Left colon (tissue), 2 donors: ENCODE measurements around the gene SIK2. TPM values are rescaled to one million over a fixed set of nuclear protein-coding genes. Genes with fewer than 3 reads are reported as not detected.
"Not testable (repeated sequence)": the region's sequence is repeated elsewhere in the genome, so short reads cannot be mapped to it uniquely, and the experiment has no call there.

Source experiments
- ATAC-seq: fragments of 200-7000 bp; cut with Tn5 transposase; one replicate; pipeline ENCODE4 v1.9.1; 2020; ENCODE audit warnings: mild to moderate bottlenecking, moderate library complexity
- DNase-seq, 2 donors: peaks; one replicate each; pipeline ENCODE4 v3.0.0-alpha.2; 2020
- intact Hi-C, 2 donors: fragments of 100-400 bp; cut with DNase I in 1 of 2; cut with micrococcal nuclease in 1 of 2; formaldehyde crosslinking; loops; one replicate each; pipeline versions ENCODE4 v1.11.2 to v1.14.0; 2022; cut with DNase I, micrococcal nuclease
- total RNA-seq, 2 donors: library from RNA; stranded (reverse); fragmentation: NEBNext Ultra II Directional; extraction: Animal tissue kit (Norgen Biotek cat#: 25700); gene quantifications; one replicate each; pipeline ENCODE4 v1.2.1, GENCODE V29; 2021
- donor health status: DM: no; HTN: no; CAD: no.
- donor health status: DM: yes; HTN: yes; CAD: no.

Gene SIK2
- total RNA-seq, 2 donors from 2014 or later, result 22.9 to 23.8 TPM

DNA sequence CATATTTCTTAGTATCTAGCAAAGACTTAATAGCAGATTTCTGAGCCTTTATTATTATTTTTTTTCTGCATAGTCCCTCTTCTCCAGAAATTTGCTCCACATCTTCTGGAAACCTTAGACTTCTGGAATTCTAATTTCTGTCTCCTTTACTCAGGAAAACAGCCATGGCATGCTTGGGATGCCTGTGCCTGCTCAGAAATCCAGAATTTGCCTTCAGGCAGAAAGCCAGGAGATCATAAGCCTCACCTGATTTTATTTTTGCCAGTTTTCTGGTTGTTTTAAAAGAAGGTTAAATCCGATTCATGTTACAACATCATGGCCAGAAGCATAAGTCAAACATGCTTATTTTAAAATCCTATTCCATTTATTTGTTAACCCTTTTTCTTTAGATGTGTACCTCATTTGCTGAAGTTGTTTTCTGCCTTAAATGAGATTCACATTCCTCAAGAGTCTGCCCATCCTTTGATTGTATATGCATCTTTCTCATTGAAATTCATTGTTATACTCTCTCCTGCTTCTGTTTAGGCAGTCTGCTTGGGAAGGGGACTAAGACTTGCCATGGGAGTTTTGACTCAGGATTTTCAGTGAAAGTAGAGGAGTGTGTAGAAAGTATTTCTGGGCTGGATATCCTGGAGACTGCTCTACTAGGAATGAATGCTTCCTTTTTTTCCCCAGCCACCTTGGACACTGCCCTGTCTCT lies 37.1 kb downstream of the SIK2 start:
- ATAC-seq (no peak), DNase-seq (no peak)
- intact Hi-C loops, result no loop called here

DNA sequence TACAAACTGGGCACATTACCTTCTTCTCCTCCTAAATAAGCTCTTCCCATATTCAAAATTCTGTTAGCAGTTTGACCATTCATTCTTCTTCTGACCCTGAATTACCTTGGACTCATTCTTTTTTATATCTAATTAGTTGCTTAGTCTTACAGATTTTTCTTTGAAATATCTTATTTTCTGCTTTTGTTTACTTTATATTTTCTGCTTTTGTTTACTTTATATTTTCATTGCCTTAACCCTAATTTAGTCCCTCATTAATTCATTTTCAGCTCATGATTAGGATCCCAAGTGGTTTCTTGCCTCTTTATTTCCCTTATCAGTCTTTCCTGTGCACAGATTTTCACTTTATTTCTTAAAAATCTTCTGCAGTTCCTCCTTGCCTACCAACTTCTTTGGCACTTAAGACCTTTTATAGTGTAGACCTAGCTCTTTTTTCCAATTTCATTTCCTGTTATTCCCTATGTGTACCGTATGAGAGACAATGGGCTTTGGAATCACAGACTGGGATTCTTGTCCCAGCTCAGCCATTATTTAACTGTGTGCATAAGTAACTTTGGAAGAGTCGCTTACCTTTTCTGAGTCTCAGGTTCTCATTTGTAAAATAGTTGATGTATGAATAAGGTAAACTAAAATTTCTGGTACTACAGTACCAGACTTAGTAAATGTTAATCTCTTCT lies 39.2 kb downstream of the SIK2 start:
- ATAC-seq, result peak; percentile 30
- no peak for DNase-seq
- intact Hi-C loops, result no loop called here

DNA sequence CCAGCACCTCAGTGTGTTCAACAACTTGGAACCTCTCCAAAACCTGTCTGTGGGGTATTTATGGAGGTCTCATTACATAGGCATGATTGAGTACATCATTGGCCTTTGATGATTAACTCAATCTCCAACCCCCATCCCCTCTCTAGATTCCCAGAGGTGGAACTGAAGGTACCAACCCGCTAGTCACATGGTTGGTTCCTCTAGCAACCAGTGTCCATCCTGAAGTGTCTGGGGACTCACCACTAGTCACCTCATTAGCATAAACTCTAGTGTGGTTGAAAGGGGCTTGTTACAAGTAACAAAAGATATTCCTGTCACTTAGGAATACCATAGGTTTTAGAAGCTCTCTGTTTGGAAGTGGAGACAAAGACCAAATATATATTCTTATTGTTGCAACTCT lies 40.3 kb downstream of the SIK2 start:
- DNase-seq, result no peak
- intact Hi-C loops, result no loop called here
- no peak for ATAC-seq

DNA sequence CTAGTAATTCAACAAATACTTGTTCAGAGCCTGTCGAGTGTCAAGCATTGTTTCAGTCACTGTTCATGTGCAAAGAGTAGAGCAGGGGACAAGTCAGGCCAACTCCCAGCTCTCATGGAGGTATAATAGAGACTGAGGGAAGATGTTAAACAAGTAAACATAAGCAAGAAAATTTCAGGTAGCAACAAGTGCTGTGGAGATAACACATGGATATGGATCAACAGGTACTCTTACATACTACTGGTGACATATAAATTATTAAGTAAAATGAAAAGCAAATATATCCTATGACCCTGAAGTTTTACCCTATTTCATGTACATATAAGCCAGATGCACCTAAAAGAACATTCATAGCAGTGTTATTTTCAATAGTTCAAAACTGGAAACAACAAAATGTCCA lies 42.7 kb downstream of the SIK2 start:
- intact Hi-C loops, result no loop called here
- ATAC-seq (no peak), DNase-seq (no peak)

DNA sequence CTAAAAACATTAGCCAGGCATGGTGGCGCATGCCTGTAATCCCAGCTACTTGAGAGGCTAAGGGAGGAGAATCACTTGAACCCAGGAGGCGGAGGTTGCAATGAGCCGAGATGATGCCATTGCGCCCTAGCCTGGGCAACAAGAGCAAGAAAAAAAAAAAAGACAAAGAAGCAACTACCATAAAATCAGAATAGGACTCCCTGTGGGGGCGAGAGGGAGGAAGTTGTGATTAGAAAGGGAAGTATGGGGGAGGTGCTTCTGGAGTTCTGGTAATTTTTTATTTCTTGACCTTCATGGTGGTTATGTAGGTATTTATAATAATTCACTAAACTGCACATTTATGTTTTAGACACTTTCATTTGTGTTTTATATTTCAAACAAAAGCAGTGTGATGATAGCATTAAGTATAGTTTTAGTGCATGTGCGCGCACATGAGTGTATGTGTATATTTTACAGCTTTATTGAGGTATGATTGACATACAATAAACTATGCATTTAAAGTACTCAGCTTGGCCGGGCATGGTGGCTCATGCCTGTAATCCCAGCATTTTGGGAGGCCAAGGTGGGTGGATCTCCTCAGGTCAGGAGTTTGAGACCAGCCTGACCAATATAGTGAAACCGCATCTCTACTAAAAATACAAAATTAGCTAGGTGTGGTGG lies 43.5 kb downstream of the SIK2 start:
- ATAC-seq (peak; percentile 96), DNase-seq (peak in 1 of 2 donors; percentile 25)
- intact Hi-C loops, result no loop called here

DNA sequence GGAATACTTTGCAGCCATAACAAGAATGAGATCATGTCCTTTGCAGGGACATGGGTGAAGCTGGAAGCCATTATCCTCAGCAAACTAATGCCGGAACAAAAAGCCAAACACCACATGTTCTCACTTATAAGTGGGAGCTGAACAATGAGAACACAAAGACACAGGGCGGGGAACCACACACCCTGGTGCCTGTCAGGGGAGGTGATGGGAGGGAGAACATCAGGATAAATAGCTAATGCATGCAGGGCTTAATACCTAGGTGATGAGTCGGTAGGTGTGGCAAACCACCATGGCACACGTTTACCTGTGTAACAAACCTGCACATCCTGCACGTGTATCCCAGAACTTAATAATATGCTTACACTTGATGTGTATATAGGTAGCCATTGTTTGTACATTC lies 49.1 kb downstream of the SIK2 start:
- DNase-seq, ATAC-seq, intact Hi-C loops: not testable (repeated sequence)

DNA sequence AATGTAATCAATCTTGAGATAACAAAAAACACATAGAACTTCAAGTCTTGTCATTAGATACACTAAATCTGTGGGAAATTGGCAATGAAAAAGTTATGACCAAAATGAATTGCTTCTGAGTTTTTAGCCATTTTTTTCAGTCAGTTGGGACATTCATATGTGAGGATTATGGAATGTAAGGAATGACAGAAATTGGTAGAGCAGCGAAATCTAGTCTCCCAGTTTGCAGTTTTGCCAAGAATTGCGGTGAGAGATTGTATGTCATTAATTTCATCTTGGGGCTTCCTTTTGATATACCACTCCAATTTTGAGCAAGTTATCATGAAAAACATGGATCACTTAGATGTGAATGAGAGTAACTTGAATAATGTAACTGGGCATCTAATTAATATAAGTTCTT lies 49.9 kb downstream of the SIK2 start:
- ATAC-seq, result no peak
- DNase-seq, result no peak
- intact Hi-C loops, result no loop called here

DNA sequence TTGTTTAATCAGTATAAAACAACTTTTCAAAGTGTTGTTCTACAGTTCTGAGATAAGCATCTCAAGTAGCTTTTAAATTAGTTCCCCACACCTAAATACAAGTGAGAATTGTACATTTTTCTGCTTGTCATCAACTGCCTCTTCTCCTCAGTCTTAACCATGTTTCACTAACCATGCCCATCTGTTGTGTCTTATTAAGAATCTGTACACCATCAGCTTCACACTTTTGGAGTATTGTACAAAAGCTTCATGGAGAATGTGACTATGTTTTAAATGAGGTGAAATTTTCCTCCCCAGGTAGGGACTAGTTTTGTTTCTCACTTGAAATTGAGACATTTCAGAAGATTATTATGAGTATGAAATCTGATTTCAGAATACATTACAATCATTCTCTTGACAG lies 52.4 kb downstream of the SIK2 start:
- intact Hi-C loops, result no loop called here
- DNase-seq (no peak), ATAC-seq (no peak)

DNA sequence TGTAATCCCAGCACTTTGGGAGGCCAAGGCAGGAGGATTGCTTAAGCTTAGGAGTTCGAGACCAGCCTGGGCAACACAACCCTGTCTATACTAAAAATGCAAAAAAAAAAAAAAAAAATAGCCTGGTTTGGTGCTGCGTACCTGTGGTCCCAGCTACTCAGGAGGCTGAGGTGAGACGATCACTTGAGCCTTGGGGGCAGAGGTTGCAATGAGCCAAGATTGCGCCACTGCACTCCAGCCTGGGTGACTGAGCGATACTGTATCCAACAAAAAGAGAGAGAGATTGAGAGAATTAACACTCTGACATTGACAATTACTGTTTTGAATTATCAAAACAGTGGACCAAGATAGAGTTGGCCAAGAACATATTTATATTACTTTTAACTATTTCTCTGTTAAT lies 53.7 kb downstream of the SIK2 start:
- ATAC-seq (no peak), DNase-seq (no peak)

DNA sequence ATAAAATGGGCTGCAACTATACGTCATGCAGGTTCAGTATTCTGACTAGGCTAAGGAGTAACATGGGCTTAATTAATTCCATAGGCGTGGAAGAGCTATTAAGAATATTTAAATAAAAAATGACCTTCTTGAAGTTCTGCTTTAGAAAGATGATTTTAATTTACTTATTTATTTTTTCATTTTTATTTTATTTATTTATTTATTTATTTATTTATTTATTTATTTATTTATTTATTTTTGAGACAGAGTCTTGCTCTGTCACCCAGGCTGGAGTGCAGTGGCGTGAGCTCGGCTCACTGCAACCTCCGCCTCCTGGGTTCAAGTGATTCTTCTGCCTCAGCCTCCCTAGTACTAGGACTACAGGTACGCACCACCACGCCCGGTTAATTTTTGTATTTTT lies 55.7 kb downstream of the SIK2 start:
- ATAC-seq, intact Hi-C loops, DNase-seq: not testable (repeated sequence)

More for the DNA sequence above, 53.7 kb downstream of the SIK2 start:
- intact Hi-C loops, result no loop called here

DNA sequence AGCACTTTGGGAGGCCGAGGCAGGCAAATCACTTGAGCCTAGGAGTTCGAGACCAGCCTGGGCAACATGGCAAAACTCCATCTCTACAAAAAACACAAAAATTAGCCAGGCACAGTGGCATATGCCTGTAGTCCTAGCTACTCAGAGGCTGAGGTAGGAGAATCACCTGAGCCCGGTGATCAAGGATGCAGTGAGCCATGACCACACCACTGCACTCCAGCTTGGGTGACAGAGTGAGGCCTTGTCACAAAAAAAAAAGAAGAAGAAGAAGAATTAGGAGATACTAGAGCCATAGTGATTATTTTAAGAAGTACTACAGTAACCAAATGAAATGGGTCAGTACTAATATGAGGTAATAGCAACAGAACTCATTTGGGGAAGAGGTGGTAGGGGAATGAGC lies 56.2 kb downstream of the SIK2 start:
- ATAC-seq, intact Hi-C loops, DNase-seq: not testable (repeated sequence)

DNA sequence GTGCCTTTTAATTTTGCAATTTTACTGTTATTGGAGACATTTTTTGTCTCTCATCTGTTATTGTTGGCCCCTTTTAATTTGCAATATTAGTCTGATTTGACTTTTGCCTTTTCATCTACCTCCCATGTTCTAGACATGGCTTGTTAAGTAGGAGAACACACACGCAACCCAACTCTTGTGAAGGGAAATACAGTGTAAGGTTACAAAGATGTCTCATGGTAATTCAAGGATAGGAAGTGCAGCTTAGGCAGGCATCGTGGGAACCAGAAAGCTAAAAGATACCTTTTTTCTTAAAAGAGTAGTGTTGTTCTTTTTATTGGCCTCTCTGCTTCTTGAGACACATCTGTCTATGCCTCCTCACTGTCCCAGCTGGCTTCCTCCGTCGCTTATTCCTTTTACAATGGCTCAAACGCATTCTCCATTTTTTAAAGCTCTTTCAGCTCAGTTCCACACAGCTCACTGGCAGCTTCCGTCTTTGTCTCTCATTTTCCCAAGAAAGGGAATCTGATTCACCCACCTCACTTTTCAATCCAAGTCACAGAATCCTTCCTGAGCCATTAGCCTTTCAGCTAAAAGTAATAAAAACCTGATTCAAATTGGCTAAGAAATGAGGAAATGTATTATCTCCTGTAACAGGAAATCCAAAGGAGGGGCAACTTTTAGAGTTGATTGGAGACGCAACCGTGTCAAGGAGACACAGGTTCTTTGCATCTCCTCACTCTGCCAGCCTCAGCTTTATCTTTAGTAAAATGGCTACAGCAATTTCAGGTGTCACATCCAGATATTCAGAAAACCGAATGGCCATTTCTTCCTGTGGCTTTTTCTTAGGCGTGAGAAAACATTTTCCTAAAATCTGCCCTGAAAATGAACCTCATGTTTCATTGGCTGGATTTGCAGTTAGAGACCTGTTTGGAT lies 57.2 kb downstream of the SIK2 start:
- intact Hi-C loops, result no loop called here
- DNase-seq (no peak), ATAC-seq (no peak)

DNA sequence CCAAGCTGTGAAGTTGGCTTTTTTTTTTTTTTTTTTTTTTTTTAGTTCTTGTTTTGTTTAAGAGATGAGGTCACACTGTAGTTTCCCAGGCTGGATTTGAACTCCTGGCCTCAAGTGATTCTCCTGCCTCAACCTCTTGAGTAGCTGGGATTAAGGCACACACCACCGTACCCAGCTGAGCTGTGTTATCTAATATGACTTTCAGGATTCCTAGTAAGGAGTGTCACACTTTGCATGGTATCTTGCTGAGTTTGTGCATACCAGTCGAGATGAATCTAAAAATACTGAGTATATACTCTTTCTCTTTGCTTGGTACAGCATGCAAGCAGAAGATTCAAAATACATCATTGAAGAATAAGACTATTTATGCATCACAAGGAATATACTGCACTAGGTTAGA lies 58.6 kb downstream of the SIK2 start:
- no peak for DNase-seq
- no peak for ATAC-seq
- intact Hi-C loops, result no loop called here

DNA sequence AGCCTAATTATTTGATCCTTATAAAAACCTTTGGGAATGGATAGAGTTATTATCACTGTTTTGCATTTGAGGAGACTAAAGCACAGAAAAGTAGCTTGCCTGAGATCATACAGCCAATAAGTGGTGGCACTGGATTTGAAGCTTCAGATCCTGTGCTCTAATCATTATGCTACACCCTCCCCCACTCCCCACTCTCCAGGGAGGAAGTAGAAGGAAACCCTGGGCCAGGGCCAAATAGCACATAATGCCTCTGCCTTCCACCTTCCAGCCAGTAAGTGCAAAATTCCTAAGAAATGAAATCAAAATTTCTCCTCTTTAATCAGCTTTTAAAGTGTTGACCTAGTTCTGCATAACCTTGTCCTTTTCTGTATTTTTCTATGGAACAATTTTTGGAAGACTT lies 61.6 kb downstream of the SIK2 start:
- DNase-seq, result peak in 1 of 2 donors; percentile 39
- intact Hi-C loops, result no loop called here

DNA sequence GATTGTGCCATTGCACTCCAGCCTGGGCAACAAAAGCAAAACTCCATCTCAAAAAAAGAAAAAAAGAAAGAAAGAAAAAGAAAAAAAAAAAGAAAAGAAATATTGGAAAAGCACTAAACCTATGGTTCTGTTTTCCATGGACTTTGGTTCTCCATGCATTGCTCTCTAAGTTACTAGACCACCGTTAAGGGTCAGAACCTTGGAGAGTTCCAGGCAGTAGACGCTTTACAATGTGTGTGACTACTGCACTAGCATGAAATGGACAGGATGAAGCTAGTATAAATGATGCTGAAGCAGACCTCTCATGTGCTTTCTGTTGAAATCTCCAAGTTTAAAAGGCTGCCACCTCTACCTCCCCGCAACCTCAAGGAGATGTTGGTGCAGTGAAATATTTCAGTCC lies 63.5 kb downstream of the SIK2 start:
- intact Hi-C loops, result no loop called here
- no peak for DNase-seq
- no peak for ATAC-seq

More for the DNA sequence above, 61.6 kb downstream of the SIK2 start:
- ATAC-seq, result peak; percentile 77

DNA sequence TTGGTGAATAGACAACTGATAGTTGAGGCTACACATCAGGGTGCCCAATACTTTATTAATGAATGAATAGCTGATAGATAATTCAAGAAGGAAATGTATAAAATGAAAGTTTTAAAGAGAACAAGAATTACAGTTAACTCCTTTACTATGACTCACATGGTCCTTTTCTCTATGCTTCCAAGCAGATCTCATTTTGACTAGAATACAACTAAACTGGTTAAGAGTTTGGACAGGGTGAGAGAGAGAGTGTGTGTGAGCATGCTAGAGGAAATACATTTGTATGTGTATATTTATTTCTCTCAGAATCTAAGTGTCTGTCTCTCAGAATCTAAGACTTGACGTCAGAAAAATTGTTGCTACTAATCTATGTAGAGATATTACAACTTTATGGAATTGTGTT lies 66.7 kb downstream of the SIK2 start:
- DNase-seq, result no peak
- no peak for ATAC-seq
- intact Hi-C loops, result no loop called here

DNA sequence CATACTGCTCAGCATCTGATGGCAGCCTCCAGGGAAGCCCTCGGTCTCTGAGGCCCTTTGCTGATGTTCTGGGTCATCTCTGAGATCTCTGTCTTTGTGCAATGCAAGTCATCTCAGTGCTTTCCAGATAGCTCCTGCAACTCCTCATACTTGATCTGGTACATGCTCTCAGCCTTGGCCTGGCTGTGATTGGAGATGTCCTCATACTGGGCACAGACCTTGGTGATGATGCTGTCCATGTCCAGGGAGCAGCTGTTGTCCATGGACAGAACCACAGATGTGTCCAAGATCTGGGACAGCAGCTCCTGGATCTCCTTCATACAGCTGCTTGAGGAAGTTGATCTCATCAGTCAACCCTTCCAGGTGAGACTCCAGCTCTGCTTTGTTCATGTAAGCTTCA lies 69.1 kb downstream of the SIK2 start:
- ATAC-seq, result no peak
- no peak for DNase-seq
- intact Hi-C loops, result no loop called here

DNA sequence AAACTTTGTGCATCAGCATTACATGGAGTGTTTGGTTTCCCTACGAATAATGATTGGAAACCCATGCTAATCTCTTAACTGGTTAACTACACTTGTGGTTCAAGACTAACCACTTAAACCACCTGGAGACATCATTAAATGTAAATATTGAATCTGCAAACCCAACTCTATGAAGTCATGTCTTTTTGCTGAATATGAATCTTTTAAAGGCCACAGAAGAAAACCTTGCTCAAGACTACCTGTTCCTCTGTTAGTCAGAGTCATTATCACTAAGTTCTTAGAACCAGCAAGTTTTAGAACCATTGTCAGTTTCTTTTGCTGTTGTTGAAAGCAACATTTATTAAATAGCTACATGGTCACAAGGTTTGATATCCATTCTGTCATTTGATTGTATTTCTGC lies 70.7 kb downstream of the SIK2 start:
- intact Hi-C loops, result no loop called here
- no peak for ATAC-seq

DNA sequence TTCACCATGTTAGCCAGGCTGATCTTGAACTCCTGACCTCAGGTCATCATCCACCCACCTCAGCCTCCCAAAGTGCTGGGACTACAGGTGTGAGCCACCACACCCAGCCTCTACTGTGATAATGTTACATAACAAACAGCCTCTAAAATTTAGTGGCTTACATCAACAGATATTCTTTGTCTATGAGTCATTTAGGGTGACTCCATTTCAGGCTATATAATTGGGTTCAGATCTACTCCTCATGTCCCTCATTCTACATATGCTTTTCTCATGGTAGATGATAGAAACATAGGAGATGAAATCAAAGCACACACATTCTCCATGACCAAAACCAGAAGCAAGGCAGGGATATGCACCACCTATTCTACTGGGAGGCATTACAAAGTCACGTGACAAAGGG lies 72.7 kb downstream of the SIK2 start:
- intact Hi-C loops, result no loop called here
- ATAC-seq (no peak), DNase-seq (no peak)

More for the DNA sequence above, 70.7 kb downstream of the SIK2 start:
- DNase-seq, result no peak
